ENCODE data around the gene MS4A5.

- TF ChIP-seq, protein P1, sequence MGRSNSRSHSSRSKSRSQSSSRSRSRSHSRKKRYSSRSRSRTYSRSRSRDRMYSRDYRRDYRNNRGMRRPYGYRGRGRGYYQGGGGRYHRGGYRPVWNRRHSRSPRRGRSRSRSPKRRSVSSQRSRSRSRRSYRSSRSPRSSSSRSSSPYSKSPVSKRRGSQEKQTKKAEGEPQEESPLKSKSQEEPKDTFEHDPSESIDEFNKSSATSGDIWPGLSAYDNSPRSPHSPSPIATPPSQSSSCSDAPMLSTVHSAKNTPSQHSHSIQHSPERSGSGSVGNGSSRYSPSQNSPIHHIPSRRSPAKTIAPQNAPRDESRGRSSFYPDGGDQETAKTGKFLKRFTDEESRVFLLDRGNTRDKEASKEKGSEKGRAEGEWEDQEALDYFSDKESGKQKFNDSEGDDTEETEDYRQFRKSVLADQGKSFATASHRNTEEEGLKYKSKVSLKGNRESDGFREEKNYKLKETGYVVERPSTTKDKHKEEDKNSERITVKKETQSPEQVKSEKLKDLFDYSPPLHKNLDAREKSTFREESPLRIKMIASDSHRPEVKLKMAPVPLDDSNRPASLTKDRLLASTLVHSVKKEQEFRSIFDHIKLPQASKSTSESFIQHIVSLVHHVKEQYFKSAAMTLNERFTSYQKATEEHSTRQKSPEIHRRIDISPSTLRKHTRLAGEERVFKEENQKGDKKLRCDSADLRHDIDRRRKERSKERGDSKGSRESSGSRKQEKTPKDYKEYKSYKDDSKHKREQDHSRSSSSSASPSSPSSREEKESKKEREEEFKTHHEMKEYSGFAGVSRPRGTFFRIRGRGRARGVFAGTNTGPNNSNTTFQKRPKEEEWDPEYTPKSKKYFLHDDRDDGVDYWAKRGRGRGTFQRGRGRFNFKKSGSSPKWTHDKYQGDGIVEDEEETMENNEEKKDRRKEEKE (IDR thresholded peaks at IDR 0.05), result no peak
- TF ChIP-seq ZSCAN21 (CRISPR knock-in tag; IDR thresholded peaks at IDR 0.05; ENCODE audit: borderline replicate concordance), result no peak
- TF ChIP-seq, protein P2, sequence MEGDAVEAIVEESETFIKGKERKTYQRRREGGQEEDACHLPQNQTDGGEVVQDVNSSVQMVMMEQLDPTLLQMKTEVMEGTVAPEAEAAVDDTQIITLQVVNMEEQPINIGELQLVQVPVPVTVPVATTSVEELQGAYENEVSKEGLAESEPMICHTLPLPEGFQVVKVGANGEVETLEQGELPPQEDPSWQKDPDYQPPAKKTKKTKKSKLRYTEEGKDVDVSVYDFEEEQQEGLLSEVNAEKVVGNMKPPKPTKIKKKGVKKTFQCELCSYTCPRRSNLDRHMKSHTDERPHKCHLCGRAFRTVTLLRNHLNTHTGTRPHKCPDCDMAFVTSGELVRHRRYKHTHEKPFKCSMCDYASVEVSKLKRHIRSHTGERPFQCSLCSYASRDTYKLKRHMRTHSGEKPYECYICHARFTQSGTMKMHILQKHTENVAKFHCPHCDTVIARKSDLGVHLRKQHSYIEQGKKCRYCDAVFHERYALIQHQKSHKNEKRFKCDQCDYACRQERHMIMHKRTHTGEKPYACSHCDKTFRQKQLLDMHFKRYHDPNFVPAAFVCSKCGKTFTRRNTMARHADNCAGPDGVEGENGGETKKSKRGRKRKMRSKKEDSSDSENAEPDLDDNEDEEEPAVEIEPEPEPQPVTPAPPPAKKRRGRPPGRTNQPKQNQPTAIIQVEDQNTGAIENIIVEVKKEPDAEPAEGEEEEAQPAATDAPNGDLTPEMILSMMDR (CRISPR knock-in tag; IDR thresholded peaks at IDR 0.05), result no peak
- TF ChIP-seq EZH2 (conservative IDR thresholded peaks at IDR 0.05; ENCODE audit: low read depth, low read length), result no peak
- no peak for TF ChIP-seq NR2F1 (CRISPR knock-in tag; IDR thresholded peaks at IDR 0.05)
- no peak for TF ChIP-seq BRD4 (CRISPR knock-in tag; IDR thresholded peaks at IDR 0.05)
- no peak for TF ChIP-seq TRIM24 (CRISPR knock-in tag; IDR thresholded peaks at IDR 0.05)
- TF ChIP-seq, protein P3, sequence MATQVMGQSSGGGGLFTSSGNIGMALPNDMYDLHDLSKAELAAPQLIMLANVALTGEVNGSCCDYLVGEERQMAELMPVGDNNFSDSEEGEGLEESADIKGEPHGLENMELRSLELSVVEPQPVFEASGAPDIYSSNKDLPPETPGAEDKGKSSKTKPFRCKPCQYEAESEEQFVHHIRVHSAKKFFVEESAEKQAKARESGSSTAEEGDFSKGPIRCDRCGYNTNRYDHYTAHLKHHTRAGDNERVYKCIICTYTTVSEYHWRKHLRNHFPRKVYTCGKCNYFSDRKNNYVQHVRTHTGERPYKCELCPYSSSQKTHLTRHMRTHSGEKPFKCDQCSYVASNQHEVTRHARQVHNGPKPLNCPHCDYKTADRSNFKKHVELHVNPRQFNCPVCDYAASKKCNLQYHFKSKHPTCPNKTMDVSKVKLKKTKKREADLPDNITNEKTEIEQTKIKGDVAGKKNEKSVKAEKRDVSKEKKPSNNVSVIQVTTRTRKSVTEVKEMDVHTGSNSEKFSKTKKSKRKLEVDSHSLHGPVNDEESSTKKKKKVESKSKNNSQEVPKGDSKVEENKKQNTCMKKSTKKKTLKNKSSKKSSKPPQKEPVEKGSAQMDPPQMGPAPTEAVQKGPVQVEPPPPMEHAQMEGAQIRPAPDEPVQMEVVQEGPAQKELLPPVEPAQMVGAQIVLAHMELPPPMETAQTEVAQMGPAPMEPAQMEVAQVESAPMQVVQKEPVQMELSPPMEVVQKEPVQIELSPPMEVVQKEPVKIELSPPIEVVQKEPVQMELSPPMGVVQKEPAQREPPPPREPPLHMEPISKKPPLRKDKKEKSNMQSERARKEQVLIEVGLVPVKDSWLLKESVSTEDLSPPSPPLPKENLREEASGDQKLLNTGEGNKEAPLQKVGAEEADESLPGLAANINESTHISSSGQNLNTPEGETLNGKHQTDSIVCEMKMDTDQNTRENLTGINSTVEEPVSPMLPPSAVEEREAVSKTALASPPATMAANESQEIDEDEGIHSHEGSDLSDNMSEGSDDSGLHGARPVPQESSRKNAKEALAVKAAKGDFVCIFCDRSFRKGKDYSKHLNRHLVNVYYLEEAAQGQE (IDR thresholded peaks at IDR 0.05; ENCODE audit: borderline replicate concordance in 1 of 2, low read depth in 1 of 2, low read length in 2 of 2), result no peak
- TF ChIP-seq, protein P4, sequence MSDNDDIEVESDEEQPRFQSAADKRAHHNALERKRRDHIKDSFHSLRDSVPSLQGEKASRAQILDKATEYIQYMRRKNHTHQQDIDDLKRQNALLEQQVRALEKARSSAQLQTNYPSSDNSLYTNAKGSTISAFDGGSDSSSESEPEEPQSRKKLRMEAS (IDR thresholded peaks at IDR 0.05), result no peak
Measured at GRCh38 chr11:60429272-60429671, at the start of gene MS4A5.
